Nephron (organoid): Measurements from ENCODE around the gene PPDPF.

Source experiments
- H3K27ac Mint-ChIP-seq, 3 experiments: 2 replicates each; pipeline ENCODE4 v1.8.0; 2020; ENCODE audit warnings: mixed read lengths in 3 of 3, mild to moderate bottlenecking in 2 of 3, moderate library complexity in 1 of 3
- H3K27me3 Mint-ChIP-seq: 2 replicates; pipeline ENCODE4 v1.8.0; 2021; ENCODE audit warnings: low read depth, mild to moderate bottlenecking, moderate library complexity, mixed read lengths
- H3K36me3 Mint-ChIP-seq: 2 replicates; pipeline ENCODE4 v1.8.0; 2020; ENCODE audit warnings: low read depth, mixed read lengths
- H3K4me1 Mint-ChIP-seq: 2 replicates; pipeline ENCODE4 v1.8.0; 2020; ENCODE audit warnings: mixed read lengths
- H3K4me3 Mint-ChIP-seq, 3 experiments: 2 replicates each; pipeline ENCODE4 v1.8.0; 2020; ENCODE audit warnings: mild to moderate bottlenecking in 3 of 3, mixed read lengths in 3 of 3, moderate library complexity in 2 of 3
- H3K9me3 Mint-ChIP-seq: 2 replicates; pipeline ENCODE4 v1.8.0; 2020; ENCODE audit warnings: mixed read lengths
- TF ChIP-seq, protein P1 (sequence below), 3 experiments: fragments of 200-600 bp; sonication (generic); IDR thresholded peaks; one replicate each; pipeline ENCODE4 v1.5.0; 2021; ENCODE audit warnings: antibody characterized with exemption in 3 of 3; ENCODE audit not compliant: unreplicated experiment in 3 of 3

The PPDPF gene, protein sequence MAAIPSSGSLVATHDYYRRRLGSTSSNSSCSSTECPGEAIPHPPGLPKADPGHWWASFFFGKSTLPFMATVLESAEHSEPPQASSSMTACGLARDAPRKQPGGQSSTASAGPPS

DNA sequence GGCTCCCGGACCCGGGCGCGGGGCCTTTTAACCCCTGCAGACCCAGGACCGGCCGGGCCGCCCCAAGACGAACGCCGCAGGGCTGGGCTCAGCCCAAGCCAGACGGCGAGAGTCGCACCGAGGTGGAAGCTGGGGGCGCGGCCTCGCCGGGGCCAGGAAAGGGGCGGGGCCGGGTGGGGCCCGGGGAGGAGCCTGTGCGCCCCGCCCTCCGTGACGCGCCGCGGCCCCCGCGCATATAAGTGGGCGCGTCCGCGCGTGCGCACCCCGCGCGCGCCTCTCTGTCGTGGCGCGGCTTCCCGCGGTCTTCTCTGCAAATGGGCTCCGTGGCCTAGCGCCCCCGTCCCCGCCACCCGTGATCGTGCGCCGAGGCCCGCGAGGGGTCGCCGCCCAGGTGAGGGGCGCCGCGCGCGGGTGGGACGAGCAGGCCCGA lies at the start of gene PPDPF:
Gene PPDPF, plus strand, starts transcription at position 262 of the 430 bp plus-strand sequence. CDS start 544 bp downstream, outside the sequence.
- peaks cover 13% of the 10 kb centered on the region for H3K36me3 Mint-ChIP-seq
- H3K27me3 Mint-ChIP-seq = peaks cover 8% of the 10 kb centered on the region
- H3K4me3 Mint-ChIP-seq = peak within 1 kb of the TSS; percentile 90 to 92 (median 91)
- TF ChIP-seq, protein P1, sequence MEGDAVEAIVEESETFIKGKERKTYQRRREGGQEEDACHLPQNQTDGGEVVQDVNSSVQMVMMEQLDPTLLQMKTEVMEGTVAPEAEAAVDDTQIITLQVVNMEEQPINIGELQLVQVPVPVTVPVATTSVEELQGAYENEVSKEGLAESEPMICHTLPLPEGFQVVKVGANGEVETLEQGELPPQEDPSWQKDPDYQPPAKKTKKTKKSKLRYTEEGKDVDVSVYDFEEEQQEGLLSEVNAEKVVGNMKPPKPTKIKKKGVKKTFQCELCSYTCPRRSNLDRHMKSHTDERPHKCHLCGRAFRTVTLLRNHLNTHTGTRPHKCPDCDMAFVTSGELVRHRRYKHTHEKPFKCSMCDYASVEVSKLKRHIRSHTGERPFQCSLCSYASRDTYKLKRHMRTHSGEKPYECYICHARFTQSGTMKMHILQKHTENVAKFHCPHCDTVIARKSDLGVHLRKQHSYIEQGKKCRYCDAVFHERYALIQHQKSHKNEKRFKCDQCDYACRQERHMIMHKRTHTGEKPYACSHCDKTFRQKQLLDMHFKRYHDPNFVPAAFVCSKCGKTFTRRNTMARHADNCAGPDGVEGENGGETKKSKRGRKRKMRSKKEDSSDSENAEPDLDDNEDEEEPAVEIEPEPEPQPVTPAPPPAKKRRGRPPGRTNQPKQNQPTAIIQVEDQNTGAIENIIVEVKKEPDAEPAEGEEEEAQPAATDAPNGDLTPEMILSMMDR (IDR thresholded peaks at IDR 0.05; ENCODE audit: unreplicated experiment in 3 of 3) = no peak
- H3K27ac Mint-ChIP-seq = peak within 1 kb of the TSS in 2 of 3 experiments; percentile 48 to 60
- H3K9me3 Mint-ChIP-seq = no peaks in the 10 kb centered on the region
- H3K4me1 Mint-ChIP-seq = peaks cover 12% of the 10 kb centered on the region

DNA sequence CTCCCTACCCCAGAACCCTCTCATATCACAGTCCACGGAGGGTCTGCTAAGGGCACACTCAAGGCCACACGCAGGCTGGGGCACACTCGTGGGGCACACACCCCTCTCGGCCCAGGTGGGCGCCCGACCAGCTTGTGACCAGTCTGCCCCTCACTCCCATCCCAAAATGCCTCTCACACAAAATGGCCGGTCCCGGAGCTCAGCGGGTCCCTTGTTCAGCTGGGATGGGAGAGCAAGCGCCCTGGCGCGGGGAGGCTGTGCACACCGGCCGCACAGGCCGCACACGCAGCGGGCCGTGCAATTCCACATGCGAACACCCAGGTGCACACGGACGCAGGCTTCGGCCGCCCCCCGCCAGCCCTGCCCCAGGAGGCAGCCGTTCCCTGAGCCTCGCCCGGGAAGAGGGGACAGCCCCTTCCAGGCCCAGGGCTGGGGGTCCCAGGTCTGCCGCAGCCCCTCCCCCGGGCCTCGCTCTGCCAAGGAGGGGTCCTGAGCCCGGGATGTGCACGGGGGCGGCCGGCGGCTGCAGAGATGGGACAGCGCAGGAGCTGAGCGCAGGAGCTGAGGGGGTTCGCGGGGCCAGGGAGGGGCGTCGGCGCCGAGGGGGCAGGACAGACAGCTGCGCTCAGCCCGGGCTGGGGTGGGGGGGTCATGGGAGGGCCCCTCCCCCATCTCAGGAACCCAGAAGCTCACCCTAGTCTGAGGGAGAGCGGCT lies 49.4 kb upstream of the PPDPF start:
- no peaks in the 10 kb centered on the region for H3K9me3 Mint-ChIP-seq

DNA sequence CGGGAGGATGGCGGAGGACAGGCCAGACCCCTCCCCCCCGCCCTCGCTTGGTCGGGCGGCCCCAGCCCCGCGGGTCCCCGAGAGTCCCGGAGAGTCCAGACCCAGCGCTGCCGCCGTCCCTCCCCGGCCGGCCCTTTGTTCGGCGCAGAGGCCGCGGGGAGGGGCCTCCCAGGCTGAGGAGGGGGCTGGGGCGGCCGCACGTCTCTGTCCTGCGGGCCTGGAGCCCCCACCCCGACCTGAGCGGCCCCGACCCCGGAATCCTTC lies 48.9 kb upstream of the PPDPF start:
- peaks cover 65% of the 10 kb centered on the region for H3K27me3 Mint-ChIP-seq
- H3K4me3 Mint-ChIP-seq = peak overlapping the region in 1 of 3 experiments; percentile 47
- H3K27ac Mint-ChIP-seq = no peak overlapping the region
- TF ChIP-seq, protein P1 (IDR thresholded peaks at IDR 0.05; ENCODE audit: unreplicated experiment in 3 of 3) = no peak
- H3K4me1 Mint-ChIP-seq = no peaks in the 10 kb centered on the region
- H3K36me3 Mint-ChIP-seq = no peaks in the 10 kb centered on the region
- no peaks in the 10 kb centered on the region for H3K9me3 Mint-ChIP-seq

More for the DNA sequence above, 49.4 kb upstream of the PPDPF start:
- H3K27ac Mint-ChIP-seq = no peak overlapping the region
- H3K4me1 Mint-ChIP-seq = no peaks in the 10 kb centered on the region
- H3K36me3 Mint-ChIP-seq = no peaks in the 10 kb centered on the region
- peak overlapping the region; percentile 32 to 72 (median 48) for H3K4me3 Mint-ChIP-seq
- TF ChIP-seq, protein P1 (IDR thresholded peaks at IDR 0.05; ENCODE audit: unreplicated experiment in 3 of 3) = no peak
- H3K27me3 Mint-ChIP-seq = peaks cover 64% of the 10 kb centered on the region

DNA sequence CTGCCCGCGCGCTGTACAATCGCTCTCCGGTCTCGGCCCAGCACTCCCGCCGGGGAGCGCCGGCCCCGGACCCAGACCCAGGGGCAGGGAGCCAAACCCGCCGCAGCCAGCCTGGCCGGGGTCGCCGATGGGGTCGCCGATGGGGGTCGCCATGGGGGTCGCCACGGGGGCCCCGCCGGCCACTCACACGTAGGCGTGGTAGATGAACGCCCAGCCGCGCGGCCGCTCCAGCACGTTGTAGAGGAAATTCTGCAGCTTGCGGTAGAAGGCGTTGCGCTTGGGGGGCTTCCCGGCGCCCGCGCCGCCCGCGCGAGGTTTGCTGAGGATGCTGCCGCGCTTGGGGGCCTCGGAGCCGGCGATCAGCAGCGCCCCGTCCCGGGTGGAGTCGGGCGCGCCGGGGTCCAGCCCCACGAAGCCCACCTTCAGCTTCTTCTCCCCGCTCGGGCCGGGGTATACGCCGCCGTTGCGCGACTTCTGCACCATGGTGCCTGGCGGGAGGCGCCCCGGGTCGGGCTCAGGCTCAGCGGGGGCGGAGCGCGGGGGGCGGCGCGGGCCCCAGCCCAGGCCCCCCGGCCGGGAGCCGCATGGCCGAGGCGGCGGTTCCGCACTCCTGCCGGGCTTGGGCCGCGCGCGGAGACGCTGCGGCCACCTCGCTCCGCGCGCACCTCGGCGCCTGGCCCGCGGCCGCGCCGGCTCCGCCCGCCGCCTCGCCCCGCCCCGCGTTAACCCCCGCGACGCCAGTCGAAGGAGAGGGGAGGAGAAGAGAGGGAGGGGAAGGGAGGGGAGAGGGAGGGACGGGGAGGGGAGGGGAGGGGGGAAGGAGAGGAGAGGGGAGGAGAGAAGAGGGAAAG lies 48.4 kb upstream of the PPDPF start, which contains the start of gene KCNQ2:
Gene KCNQ2, minus strand, starts transcription at position 675 of the 851 bp plus-strand sequence. Its CDS starts 192 bp downstream, at position 483.
- TF ChIP-seq, protein P1 (IDR thresholded peaks at IDR 0.05; ENCODE audit: unreplicated experiment in 3 of 3) = no peak
- Mint-ChIP-seq H3K4me1 (no peaks in the 10 kb centered on the region), H3K36me3 (no peaks in the 10 kb centered on the region), H3K27me3 (peaks cover 67% of the 10 kb centered on the region), H3K9me3 (no peaks in the 10 kb centered on the region), H3K4me3 (peak within 1 kb of the TSS in 2 of 3 experiments; percentile 46 to 47), H3K27ac (no peak within 1 kb of the TSS)

DNA sequence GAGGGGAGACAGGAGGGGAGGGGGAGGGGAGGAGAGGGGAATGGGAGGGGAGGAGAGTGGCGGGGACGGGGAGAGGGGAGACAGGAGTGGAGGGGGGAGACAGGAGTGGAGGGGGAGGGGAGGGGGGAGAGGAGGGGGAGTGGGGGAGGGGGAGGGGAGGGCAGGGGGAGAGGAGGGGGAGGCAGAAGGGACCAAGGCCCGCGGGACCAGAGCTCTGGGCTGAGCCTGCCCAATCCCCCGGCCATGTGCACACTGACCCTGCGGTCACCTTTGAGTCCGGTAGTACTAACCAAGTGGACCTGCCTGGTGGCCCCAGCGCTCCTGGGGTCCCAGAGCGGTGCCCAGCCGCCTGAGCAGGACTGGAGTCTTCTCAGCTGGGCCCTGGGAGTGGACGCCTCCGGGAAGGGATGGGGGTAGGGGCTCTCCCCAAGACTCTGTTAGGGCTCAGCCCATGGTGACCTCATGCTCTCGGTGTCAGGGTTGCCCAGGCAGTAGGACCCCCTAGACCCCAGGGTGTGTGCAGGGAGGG lies 47.6 kb upstream of the PPDPF start:
- Mint-ChIP-seq H3K4me3 (peak overlapping the region in 1 of 3 experiments; percentile 45), H3K9me3 (no peaks in the 10 kb centered on the region), H3K27me3 (peaks cover 67% of the 10 kb centered on the region), H3K36me3 (no peaks in the 10 kb centered on the region), H3K4me1 (no peaks in the 10 kb centered on the region), H3K27ac (no peak overlapping the region)
- TF ChIP-seq, protein P1 (IDR thresholded peaks at IDR 0.05; ENCODE audit: unreplicated experiment in 3 of 3) = no peak
